Fibroblast of lung (primary cell): ENCODE results near the gene ONECUT3. TPM values are rescaled to one million over a fixed set of nuclear protein-coding genes. Genes with fewer than 3 reads are reported as not detected.

Experiments used
- DNase-seq, 2 donors: peaks; one replicate each; pipeline versions ENCODE4 v3.0.0 to v3.0.0-alpha.2; 2010; ENCODE audit warnings: low read depth in 2 of 2
- H2AFZ ChIP-seq: 2 replicates; pipeline ENCODE4 v1.5.1; 2012; ENCODE audit warnings: low read length, control low read depth, inconsistent platforms
- H3K27ac ChIP-seq: 2 replicates; pipeline ENCODE4 v1.5.1; 2011; ENCODE audit warnings: low read length, control low read depth; ENCODE audit not compliant: insufficient read depth
- H3K27me3 ChIP-seq: 2 replicates; pipeline ENCODE4 v1.5.1; 2011; ENCODE audit warnings: mild to moderate bottlenecking, low read length; ENCODE audit not compliant: control insufficient read depth, insufficient read depth
- H3K36me3 ChIP-seq: 2 replicates; pipeline ENCODE4 v1.5.1; 2011; ENCODE audit warnings: low read length; ENCODE audit not compliant: control insufficient read depth, insufficient read depth
- H3K4me1 ChIP-seq: 2 replicates; pipeline ENCODE4 v1.5.1; 2011; ENCODE audit warnings: low read length; ENCODE audit not compliant: control insufficient read depth, insufficient read depth; ENCODE audit errors: extremely low read depth
- H3K4me2 ChIP-seq: 2 replicates; pipeline ENCODE4 v1.5.1; 2011; ENCODE audit warnings: low read length, control low read depth; ENCODE audit not compliant: insufficient read depth; ENCODE audit errors: extremely low read depth
- H3K4me3 ChIP-seq, 4 experiments: fragments of 200-600 bp in 1 of 4; sonication (generic) in 1 of 4; replicated peaks in 1 of 4; 2 replicates each; pipeline ENCODE4 v1.5.1; 2011 to 2016; ENCODE audit warnings: low read length in 4 of 4, low read depth in 3 of 4, mild to moderate bottlenecking in 3 of 4, control low read depth in 2 of 4, inconsistent platforms in 1 of 4, mixed read lengths in 1 of 4; ENCODE audit not compliant: insufficient read depth in 1 of 4; ENCODE audit errors: control extremely low read depth in 1 of 4
- H3K79me2 ChIP-seq: 2 replicates; pipeline ENCODE4 v1.5.1; 2012; ENCODE audit warnings: mild to moderate bottlenecking, low read length, inconsistent platforms; ENCODE audit not compliant: control insufficient read depth, insufficient read depth
- H3K9ac ChIP-seq: 2 replicates; pipeline ENCODE4 v1.5.1; 2011; ENCODE audit warnings: mild to moderate bottlenecking, low read length, control low read depth; ENCODE audit not compliant: insufficient read depth
- H3K9me3 ChIP-seq: 2 replicates; pipeline ENCODE4 v1.5.1; 2012; ENCODE audit warnings: low read depth, low read length; ENCODE audit not compliant: control insufficient read depth, insufficient read depth
- H4K20me1 ChIP-seq: 2 replicates; pipeline ENCODE4 v1.5.1; 2011; ENCODE audit warnings: low read length; ENCODE audit not compliant: control insufficient read depth, insufficient read depth; ENCODE audit errors: extremely low read depth
- CTCF ChIP-seq, 2 donors: IDR thresholded peaks in 1 of 2; conservative IDR thresholded peaks in 1 of 2; 1 replicate in 1 of 2; 2 replicates in 1 of 2; pipeline ENCODE4 v1.5.1; 2011 to 2012; ENCODE audit warnings: low read length in 2 of 2, control low read depth in 1 of 2, inconsistent platforms in 1 of 2, low read depth in 1 of 2, mild to moderate bottlenecking in 1 of 2
- EZH2 ChIP-seq: IDR thresholded peaks from 2 replicates; pipeline ENCODE4 v1.5.1; 2012; ENCODE audit warnings: low read length, control low read depth, mild to moderate bottlenecking; ENCODE audit errors: missing control alignments
- polyA plus RNA-seq, 2 donors: library from polyadenylated mRNA; depleted of rRNA in 1 of 2; stranded (reverse) in 1 of 2; unstranded in 1 of 2; fragments of >200 nt; gene quantifications; 2 replicates each; pipeline ENCODE4 v1.2.1, GENCODE V29; 2011 to 2012; ENCODE audit warnings: missing spikeins in 1 of 2
- total RNA-seq: library from RNA; depleted of rRNA; stranded (reverse); fragments of >200 nt; gene quantifications from 2 replicates; pipeline ENCODE4 v1.2.1, GENCODE V29; 2014

The ONECUT3 gene
- total and polyA plus RNA-seq, 2 donors (not counting 1 experiment from before 2014, with no cell fraction given): not detected

GRCh38 chr19:1769645-1769985, 16.3 kb downstream of the ONECUT3 start:
- Histone ChIP-seq H3K27me3 (peaks cover 33% of the 10 kb centered on the region), H3K9me3 (no peaks in the 10 kb centered on the region), H3K9ac (no peak overlapping the region), H3K4me1 (no peaks in the 10 kb centered on the region), H3K4me2 (no peak overlapping the region), H3K79me2 (no peaks in the 10 kb centered on the region), H2AFZ (no peak overlapping the region), H3K27ac (no peak overlapping the region), H4K20me1 (no peaks in the 10 kb centered on the region), H3K4me3 (no peak overlapping the region), H3K36me3 (no peaks in the 10 kb centered on the region)
- TF ChIP-seq CTCF (conservative IDR thresholded peaks at IDR 0.05 in 1 of 2, IDR thresholded peaks at IDR 0.05 in 1 of 2; ENCODE audit: low read depth in 1 of 2, low read length in 2 of 2) (no peak), EZH2 (no peak)
- DNase-seq: no peak

GRCh38 chr19:1770866-1771576, 17.7 kb downstream of the ONECUT3 start:
- Histone ChIP-seq H3K27ac (no peak overlapping the region), H3K4me3 (no peak overlapping the region), H4K20me1 (no peaks in the 10 kb centered on the region), H3K27me3 (peaks cover 23% of the 10 kb centered on the region), H2AFZ (no peak overlapping the region), H3K4me1 (no peaks in the 10 kb centered on the region), H3K36me3 (no peaks in the 10 kb centered on the region), H3K9me3 (no peaks in the 10 kb centered on the region), H3K4me2 (no peak overlapping the region), H3K79me2 (no peaks in the 10 kb centered on the region), H3K9ac (no peak overlapping the region)
- no peak for TF ChIP-seq EZH2
- no peak for TF ChIP-seq CTCF (conservative IDR thresholded peaks at IDR 0.05 in 1 of 2, IDR thresholded peaks at IDR 0.05 in 1 of 2; ENCODE audit: low read depth in 1 of 2, low read length in 2 of 2)
- DNase-seq: no peak

GRCh38 chr19:1773184-1773583, 19.9 kb downstream of the ONECUT3 start:
- no peak for TF ChIP-seq EZH2
- no peak for TF ChIP-seq CTCF (conservative IDR thresholded peaks at IDR 0.05 in 1 of 2, IDR thresholded peaks at IDR 0.05 in 1 of 2; ENCODE audit: low read depth in 1 of 2, low read length in 2 of 2)
- H3K27me3 ChIP-seq: peaks cover 21% of the 10 kb centered on the region
- no peaks in the 10 kb centered on the region for H3K4me1 ChIP-seq
- H3K4me2 ChIP-seq: no peak overlapping the region
- H3K9ac ChIP-seq: no peak overlapping the region
- peak in 1 of 2 donors; percentile 83 for DNase-seq
- no peaks in the 10 kb centered on the region for H3K36me3 ChIP-seq
- H4K20me1 ChIP-seq: no peaks in the 10 kb centered on the region
- no peak overlapping the region for H2AFZ ChIP-seq
- no peak overlapping the region for H3K4me3 ChIP-seq
- no peak overlapping the region for H3K27ac ChIP-seq
- H3K9me3 ChIP-seq: no peaks in the 10 kb centered on the region
- no peaks in the 10 kb centered on the region for H3K79me2 ChIP-seq
